Liver (tissue), 9 donors: ENCODE data around the gene GRK3. TPM values are rescaled to one million over a fixed set of nuclear protein-coding genes. Genes with fewer than 3 reads are reported as not detected.

Experiments used
- DNase-seq: peaks from one replicate; pipeline ENCODE4 v3.0.0-alpha.2; 2017; ENCODE audit warnings: low spot score
- H3K27ac ChIP-seq, 2 donors: one replicate each; pipeline ENCODE4 v1.7.0; 2013; ENCODE audit warnings: inconsistent platforms in 2 of 2, low read length in 2 of 2, control low read depth in 1 of 2, low read depth in 1 of 2, mild to moderate bottlenecking in 1 of 2
- H3K27me3 ChIP-seq, 4 donors: one replicate each; pipeline versions ENCODE4 v1.6.1 to v1.7.0; 2013; ENCODE audit warnings: low read length in 3 of 4, inconsistent platforms in 1 of 4, mild to moderate bottlenecking in 1 of 4, moderate library complexity in 1 of 4; ENCODE audit not compliant: control insufficient read depth in 4 of 4, insufficient read depth in 4 of 4
- H3K36me3 ChIP-seq, 4 donors: one replicate each; pipeline versions ENCODE4 v1.6.1 to v1.7.0; 2013; ENCODE audit warnings: low read length in 3 of 4, mild to moderate bottlenecking in 3 of 4, low read depth in 1 of 4, moderate library complexity in 1 of 4; ENCODE audit not compliant: control insufficient read depth in 4 of 4, insufficient read depth in 3 of 4
- H3K4me1 ChIP-seq, 4 donors: one replicate each; pipeline versions ENCODE4 v1.6.1 to v1.7.0; 2013; ENCODE audit warnings: low read length in 3 of 4, mild to moderate bottlenecking in 3 of 4, moderate library complexity in 1 of 4; ENCODE audit not compliant: control insufficient read depth in 4 of 4, insufficient read depth in 4 of 4
- H3K4me3 ChIP-seq, 3 donors: one replicate each; pipeline versions ENCODE4 v1.6.1 to v1.7.0; 2013; ENCODE audit warnings: low read length in 3 of 3, control low read depth in 1 of 3, low read depth in 1 of 3, mild to moderate bottlenecking in 1 of 3
- H3K9ac ChIP-seq, 2 donors: one replicate each; pipeline ENCODE4 v1.7.0; 2013; ENCODE audit warnings: low read length in 2 of 2, mild to moderate bottlenecking in 2 of 2, moderate library complexity in 2 of 2, control low read depth in 1 of 2, low read depth in 1 of 2
- H3K9me3 ChIP-seq, 4 donors: one replicate each; pipeline versions ENCODE4 v1.6.1 to v1.7.0; 2013; ENCODE audit warnings: low read length in 3 of 4; ENCODE audit not compliant: control insufficient read depth in 4 of 4
- CTCF ChIP-seq: fragments of 150-350 bp; IDR thresholded peaks from 2 replicates; pipeline ENCODE4 v1.5.1; 2017; ENCODE audit warnings: improper control_type of control experiment, low read depth, low read length; ENCODE audit not compliant: missing input control
- EGR1 ChIP-seq, 2 donors: IDR thresholded peaks; 2 replicates each; pipeline ENCODE4 v1.6.1; 2016 to 2018; ENCODE audit warnings: antibody characterized with exemption in 2 of 2, low read depth in 2 of 2
- FOXA1 ChIP-seq: IDR thresholded peaks from 2 replicates; pipeline ENCODE4 v1.6.1; 2016; ENCODE audit warnings: antibody characterized with exemption
- FOXA2 ChIP-seq: IDR thresholded peaks from 2 replicates; pipeline ENCODE4 v1.6.1; 2016; ENCODE audit warnings: antibody characterized with exemption
- GABPA ChIP-seq, 2 donors: IDR thresholded peaks in 1 of 2; conservative IDR thresholded peaks in 1 of 2; 2 replicates each; pipeline ENCODE4 v1.6.1; 2016; ENCODE audit warnings: antibody characterized with exemption in 2 of 2, mild to moderate bottlenecking in 1 of 2, moderate library complexity in 1 of 2
- HNF4A ChIP-seq, 2 donors: conservative IDR thresholded peaks; 2 replicates each; pipeline ENCODE4 v1.6.1; 2016; ENCODE audit warnings: antibody characterized with exemption in 2 of 2, mild to moderate bottlenecking in 2 of 2
- HNF4G ChIP-seq: IDR thresholded peaks from 2 replicates; pipeline ENCODE4 v1.6.1; 2016; ENCODE audit warnings: antibody characterized with exemption
- JUND ChIP-seq, 2 donors: IDR thresholded peaks; 2 replicates each; pipeline ENCODE4 v1.6.1; 2016; ENCODE audit warnings: antibody characterized with exemption in 2 of 2
- NR2F2 ChIP-seq: IDR thresholded peaks from 2 replicates; pipeline ENCODE4 v1.6.1; 2016; ENCODE audit warnings: antibody characterized with exemption
- RAD21 ChIP-seq, 2 donors: IDR thresholded peaks; 2 replicates each; pipeline ENCODE4 v1.6.1; 2016; ENCODE audit warnings: antibody characterized with exemption in 2 of 2, mild to moderate bottlenecking in 2 of 2
- RXRA ChIP-seq, 2 donors: IDR thresholded peaks; 2 replicates each; pipeline ENCODE4 v1.6.1; 2017 to 2018; ENCODE audit warnings: antibody characterized with exemption in 2 of 2, mild to moderate bottlenecking in 1 of 2
- SP1 ChIP-seq: IDR thresholded peaks from 2 replicates; pipeline ENCODE4 v1.6.1; 2018; ENCODE audit warnings: antibody characterized with exemption, mild to moderate bottlenecking
- TAF1 ChIP-seq: conservative IDR thresholded peaks from 2 replicates; pipeline ENCODE4 v1.6.1; 2016; ENCODE audit warnings: antibody characterized with exemption, mild to moderate bottlenecking
- YY1 ChIP-seq: IDR thresholded peaks from 2 replicates; pipeline ENCODE4 v1.6.1; 2016; ENCODE audit warnings: antibody characterized with exemption, mild to moderate bottlenecking
- WGBS: extraction: QIAGEN DNeasy Blood & Tissue Kit; methylation state at CpG from one replicate; pipeline ENCODE4 v1.1.7; 2013; 5-methylcytosine and 5-hydroxymethylcytosine counted together
- polyA plus RNA-seq, 2 donors: library from polyadenylated mRNA; stranded (reverse) in 1 of 2; unstranded in 1 of 2; fragments of 200-250 nt in 1 of 2; fragments of >200 nt in 1 of 2; fragmentation: Nextera tagmentation in 1 of 2; extraction: Ambion mirVana in 1 of 2; gene quantifications; one replicate each; pipeline versions ENCODE4 v1.2.1 to v1.2.3, GENCODE V29; 2013 to 2015
- total RNA-seq, 2 donors: library from RNA; depleted of rRNA; stranded (reverse); fragments of >200 nt; gene quantifications; one replicate each; pipeline ENCODE4 v1.2.3, GENCODE V29; 2014
- TF ChIP-seq, protein P1 (sequence below): IDR thresholded peaks from 2 replicates; pipeline ENCODE4 v1.6.1; 2016; ENCODE audit warnings: antibody characterized with exemption
- TF ChIP-seq, protein P2 (sequence below): IDR thresholded peaks from 2 replicates; pipeline ENCODE4 v1.6.1; 2016; ENCODE audit warnings: antibody characterized with exemption
- TF ChIP-seq, protein P3 (sequence below): IDR thresholded peaks from 2 replicates; pipeline ENCODE4 v1.6.1; 2016; ENCODE audit warnings: antibody characterized with exemption
- TF ChIP-seq, protein P4 (sequence below): IDR thresholded peaks from 2 replicates; pipeline ENCODE4 v1.6.1; 2016; ENCODE audit warnings: antibody characterized with exemption, mild to moderate bottlenecking
- donor health status: healthy.
- donor health status: healthy.
- donor health status: healthy.
- donor health status: healthy.
- donor health status: healthy.

GRK3 gene
- total and polyA plus RNA-seq, 4 donors = 0.79 to 6.5 (median 2.4) TPM

- 92% methylated on average over 4 of the region's 4 CpGs for WGBS
- Histone ChIP-seq H3K27ac (no peak overlapping the region), H3K4me1 (no peaks in the 10 kb centered on the region), H3K9me3 (peaks cover 0 to 6% (median 0%) of the 10 kb centered on the region in 4 donors), H3K9ac (no peak overlapping the region), H3K4me3 (no peak overlapping the region), H3K27me3 (no peaks in the 10 kb centered on the region), H3K36me3 (no peaks in the 10 kb centered on the region)
- TF ChIP-seq HNF4G (no peak), RAD21 (IDR thresholded peaks at IDR 0.05) (no peak), CTCF (no peak), FOXA1 (no peak), FOXA2 (no peak), EGR1 (IDR thresholded peaks at IDR 0.05; ENCODE audit: low read depth in 2 of 2) (no peak)
- TF ChIP-seq, protein P1, sequence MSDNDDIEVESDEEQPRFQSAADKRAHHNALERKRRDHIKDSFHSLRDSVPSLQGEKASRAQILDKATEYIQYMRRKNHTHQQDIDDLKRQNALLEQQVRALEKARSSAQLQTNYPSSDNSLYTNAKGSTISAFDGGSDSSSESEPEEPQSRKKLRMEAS = no peak
- TF ChIP-seq, protein P2, sequence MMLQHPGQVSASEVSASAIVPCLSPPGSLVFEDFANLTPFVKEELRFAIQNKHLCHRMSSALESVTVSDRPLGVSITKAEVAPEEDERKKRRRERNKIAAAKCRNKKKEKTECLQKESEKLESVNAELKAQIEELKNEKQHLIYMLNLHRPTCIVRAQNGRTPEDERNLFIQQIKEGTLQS = no peak
- TF ChIP-seq, protein P3, sequence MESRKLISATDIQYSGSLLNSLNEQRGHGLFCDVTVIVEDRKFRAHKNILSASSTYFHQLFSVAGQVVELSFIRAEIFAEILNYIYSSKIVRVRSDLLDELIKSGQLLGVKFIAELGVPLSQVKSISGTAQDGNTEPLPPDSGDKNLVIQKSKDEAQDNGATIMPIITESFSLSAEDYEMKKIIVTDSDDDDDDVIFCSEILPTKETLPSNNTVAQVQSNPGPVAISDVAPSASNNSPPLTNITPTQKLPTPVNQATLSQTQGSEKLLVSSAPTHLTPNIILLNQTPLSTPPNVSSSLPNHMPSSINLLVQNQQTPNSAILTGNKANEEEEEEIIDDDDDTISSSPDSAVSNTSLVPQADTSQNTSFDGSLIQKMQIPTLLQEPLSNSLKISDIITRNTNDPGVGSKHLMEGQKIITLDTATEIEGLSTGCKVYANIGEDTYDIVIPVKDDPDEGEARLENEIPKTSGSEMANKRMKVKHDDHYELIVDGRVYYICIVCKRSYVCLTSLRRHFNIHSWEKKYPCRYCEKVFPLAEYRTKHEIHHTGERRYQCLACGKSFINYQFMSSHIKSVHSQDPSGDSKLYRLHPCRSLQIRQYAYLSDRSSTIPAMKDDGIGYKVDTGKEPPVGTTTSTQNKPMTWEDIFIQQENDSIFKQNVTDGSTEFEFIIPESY = no peak
- DNase-seq = no peak
Observed at GRCh38 chr22:25637672-25638071, 73.2 kb downstream of the GRK3 start.

GRCh38 chr22:25638638-25639037 lies 74.2 kb downstream of the GRK3 start:
- DNase-seq = no peak
- no peak for TF ChIP-seq YY1
- TF ChIP-seq, protein P2 = no peak
- no peak for TF ChIP-seq EGR1 (IDR thresholded peaks at IDR 0.05; ENCODE audit: low read depth in 2 of 2)
- TF ChIP-seq JUND (IDR thresholded peaks at IDR 0.05) = no peak
- TF ChIP-seq, protein P4, sequence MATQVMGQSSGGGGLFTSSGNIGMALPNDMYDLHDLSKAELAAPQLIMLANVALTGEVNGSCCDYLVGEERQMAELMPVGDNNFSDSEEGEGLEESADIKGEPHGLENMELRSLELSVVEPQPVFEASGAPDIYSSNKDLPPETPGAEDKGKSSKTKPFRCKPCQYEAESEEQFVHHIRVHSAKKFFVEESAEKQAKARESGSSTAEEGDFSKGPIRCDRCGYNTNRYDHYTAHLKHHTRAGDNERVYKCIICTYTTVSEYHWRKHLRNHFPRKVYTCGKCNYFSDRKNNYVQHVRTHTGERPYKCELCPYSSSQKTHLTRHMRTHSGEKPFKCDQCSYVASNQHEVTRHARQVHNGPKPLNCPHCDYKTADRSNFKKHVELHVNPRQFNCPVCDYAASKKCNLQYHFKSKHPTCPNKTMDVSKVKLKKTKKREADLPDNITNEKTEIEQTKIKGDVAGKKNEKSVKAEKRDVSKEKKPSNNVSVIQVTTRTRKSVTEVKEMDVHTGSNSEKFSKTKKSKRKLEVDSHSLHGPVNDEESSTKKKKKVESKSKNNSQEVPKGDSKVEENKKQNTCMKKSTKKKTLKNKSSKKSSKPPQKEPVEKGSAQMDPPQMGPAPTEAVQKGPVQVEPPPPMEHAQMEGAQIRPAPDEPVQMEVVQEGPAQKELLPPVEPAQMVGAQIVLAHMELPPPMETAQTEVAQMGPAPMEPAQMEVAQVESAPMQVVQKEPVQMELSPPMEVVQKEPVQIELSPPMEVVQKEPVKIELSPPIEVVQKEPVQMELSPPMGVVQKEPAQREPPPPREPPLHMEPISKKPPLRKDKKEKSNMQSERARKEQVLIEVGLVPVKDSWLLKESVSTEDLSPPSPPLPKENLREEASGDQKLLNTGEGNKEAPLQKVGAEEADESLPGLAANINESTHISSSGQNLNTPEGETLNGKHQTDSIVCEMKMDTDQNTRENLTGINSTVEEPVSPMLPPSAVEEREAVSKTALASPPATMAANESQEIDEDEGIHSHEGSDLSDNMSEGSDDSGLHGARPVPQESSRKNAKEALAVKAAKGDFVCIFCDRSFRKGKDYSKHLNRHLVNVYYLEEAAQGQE = no peak
- TF ChIP-seq RAD21 (IDR thresholded peaks at IDR 0.05) = no peak
- TF ChIP-seq GABPA (IDR thresholded peaks at IDR 0.05 in 1 of 2, conservative IDR thresholded peaks at IDR 0.05 in 1 of 2) = no peak
- no peak for TF ChIP-seq SP1
- no peak for TF ChIP-seq CTCF
- TF ChIP-seq, protein P3 = no peak
- TF ChIP-seq TAF1 = no peak
- TF ChIP-seq RXRA (IDR thresholded peaks at IDR 0.05) = no peak
- no peak for TF ChIP-seq FOXA1
- no peak for TF ChIP-seq NR2F2
- no peak for TF ChIP-seq HNF4A (conservative IDR thresholded peaks at IDR 0.05)
- no peak for TF ChIP-seq HNF4G
- no peaks in the 10 kb centered on the region for H3K36me3 ChIP-seq
- H3K27ac ChIP-seq = no peak overlapping the region
- no peaks in the 10 kb centered on the region for H3K27me3 ChIP-seq
- H3K9me3 ChIP-seq = peaks cover 0 to 6% (median 0%) of the 10 kb centered on the region in 4 donors
- WGBS = 90% methylated on average over 1 of the region's 1 CpG
- no peak overlapping the region for H3K9ac ChIP-seq
- H3K4me3 ChIP-seq = no peak overlapping the region
- no peaks in the 10 kb centered on the region for H3K4me1 ChIP-seq
